ENCODE data around the gene SIX5.

GRCh38 chr19:45809643-45810159 is 40.6 kb upstream of the SIX5 start:
- TF ChIP-seq CTCF (IDR thresholded peaks at IDR 0.05; ENCODE audit: low read depth, low read length) (no peak), POLR2A (IDR thresholded peaks at IDR 0.05; ENCODE audit: extremely low read depth, insufficient read length) (no peak), MAX (IDR thresholded peaks at IDR 0.05; ENCODE audit: low read depth, low read length) (no peak), MYC (IDR thresholded peaks at IDR 0.05; ENCODE audit: low read depth, low read length) (peak; percentile 41; the same call in 1 of the 2 replicates)
